ENCODE data around the gene MLLT3.

MLLT3 gene

GRCh38 chr9:20622330-20623020 lies at the start of gene MLLT3:
Gene MLLT3, minus strand, starts transcription at chr9:20622499.
- DNase-seq (ENCODE audit: low read depth) = peak; percentile 96

- no peak for DNase-seq (ENCODE audit: low read depth)
Measured at GRCh38 chr9:20671635-20672034, 49.3 kb upstream of the MLLT3 start.

DNA sequence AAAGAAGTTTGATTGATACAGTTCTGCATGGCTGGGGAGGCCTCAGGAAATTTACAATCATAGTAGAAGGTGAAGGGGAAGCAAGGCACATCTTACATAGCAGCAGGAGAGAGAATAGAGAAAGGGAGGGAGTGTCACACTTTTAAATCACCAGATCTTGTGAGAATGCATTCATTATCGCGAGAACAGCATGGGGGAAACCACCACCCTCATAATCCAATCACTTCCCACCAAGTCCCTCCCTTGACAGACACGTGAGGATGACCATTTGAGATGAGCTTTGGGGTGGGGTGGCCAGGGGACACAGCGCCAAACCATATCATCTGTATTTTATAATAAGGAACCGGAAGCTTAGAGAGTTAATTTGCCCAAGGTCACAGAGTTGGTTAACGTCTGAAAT lies 48.1 kb upstream of the MLLT3 start:
- DNase-seq (ENCODE audit: low read depth) = no peak

DNA sequence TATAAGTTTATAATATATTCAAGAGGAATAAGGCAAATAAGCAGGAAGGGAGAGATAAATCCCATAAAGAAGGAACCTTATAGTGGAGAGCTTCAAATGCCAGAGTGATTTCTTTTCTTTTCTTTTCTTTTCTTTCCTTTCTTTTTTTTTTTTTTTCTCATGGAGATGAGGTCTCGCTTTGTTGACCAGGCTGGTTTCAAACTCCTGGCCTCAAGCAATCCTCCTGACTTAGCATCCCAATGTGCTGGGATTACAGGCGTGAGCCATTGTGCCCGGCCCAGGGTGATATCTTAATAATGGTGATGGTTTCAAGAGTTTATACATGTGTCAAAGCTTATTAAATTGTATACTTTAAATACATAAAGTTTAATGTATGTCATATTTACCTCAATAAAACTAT lies 42.2 kb upstream of the MLLT3 start:
- DNase-seq (ENCODE audit: low read depth) = no peak

DNA sequence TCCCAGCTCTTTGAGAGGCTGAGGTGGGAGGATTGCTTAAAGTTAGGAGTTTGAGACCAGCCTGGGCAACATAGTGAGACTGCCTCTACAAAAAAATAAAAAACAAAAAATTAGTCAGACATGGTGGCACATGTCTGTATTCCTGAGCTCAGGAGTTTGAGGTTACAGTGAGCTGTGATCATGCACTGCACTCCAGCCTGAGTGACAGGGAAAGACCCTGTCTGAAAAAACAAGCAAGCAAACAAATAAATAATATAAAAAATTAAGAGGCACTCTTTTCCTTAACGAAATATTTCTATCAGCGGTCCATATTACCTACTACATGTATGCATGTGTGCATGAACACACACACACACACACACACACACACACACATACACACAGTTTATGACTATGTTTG lies 40.8 kb upstream of the MLLT3 start:
- no peak for DNase-seq (ENCODE audit: low read depth)

GRCh38 chr9:20662156-20662555 lies 39.9 kb upstream of the MLLT3 start:
- DNase-seq (ENCODE audit: low read depth) = no peak

GRCh38 chr9:20659474-20659967 lies 37.2 kb upstream of the MLLT3 start:
- DNase-seq (ENCODE audit: low read depth) = no peak

DNA sequence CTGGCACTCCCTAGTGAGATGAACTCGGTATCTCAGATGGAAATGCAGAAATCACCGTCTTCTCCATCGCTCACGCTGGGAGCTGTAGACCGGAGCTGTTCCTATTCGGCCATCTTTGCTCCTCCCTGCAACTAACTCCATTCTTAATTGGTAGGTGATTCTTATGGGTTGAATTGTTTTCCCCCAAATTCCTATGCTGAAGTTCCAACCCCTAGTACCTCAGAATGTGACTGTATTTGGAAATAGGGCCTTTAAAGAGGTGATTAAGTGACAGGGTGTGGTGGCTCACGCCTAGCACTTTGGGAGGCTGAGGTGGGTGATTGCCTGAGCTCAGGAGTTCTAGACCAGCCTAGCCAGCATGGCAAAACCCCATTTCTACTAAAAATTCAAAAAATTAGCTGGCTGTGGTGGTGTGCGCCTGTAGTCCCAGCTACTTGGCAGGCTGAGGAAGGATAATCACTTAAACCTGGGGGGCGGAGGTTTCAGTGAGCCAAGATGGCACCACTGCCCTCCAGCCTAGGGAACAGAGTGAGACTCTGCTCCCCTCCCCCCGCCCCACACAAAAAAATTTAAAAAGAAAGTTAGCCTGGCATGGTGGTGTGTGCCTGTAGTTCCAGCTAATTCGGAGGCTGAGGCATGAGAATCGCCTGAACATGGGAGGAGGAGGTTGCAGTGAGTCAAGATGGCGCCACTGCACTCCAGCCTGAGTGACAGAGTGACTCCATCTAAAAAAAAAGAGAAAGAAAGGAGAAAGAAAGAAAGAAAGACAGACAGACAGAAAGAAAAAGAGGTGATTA lies 36.6 kb upstream of the MLLT3 start:
- DNase-seq (ENCODE audit: low read depth) = no peak

- DNase-seq (ENCODE audit: low read depth) = peak; percentile 10
Measured at GRCh38 chr9:20658246-20658667, 36.0 kb upstream of the MLLT3 start.

DNA sequence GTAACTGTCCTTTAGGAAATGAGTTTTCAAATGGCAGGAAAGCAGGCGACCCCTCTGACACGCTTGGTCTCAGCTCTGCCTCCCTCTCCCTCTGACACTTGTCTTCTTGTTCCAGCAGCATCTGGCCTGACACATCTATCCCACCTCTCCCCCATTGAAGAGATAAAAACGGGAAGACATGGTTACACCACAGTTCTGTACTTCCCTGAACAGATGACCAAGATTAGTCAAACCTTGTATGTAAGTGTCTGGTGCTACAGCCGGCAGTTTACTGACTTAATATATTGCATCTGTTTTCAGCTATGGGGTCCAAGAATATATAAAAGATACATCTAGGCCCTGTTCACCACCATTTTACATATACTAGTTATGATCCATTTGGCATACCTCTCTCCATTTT lies 29.6 kb upstream of the MLLT3 start:
- no peak for DNase-seq (ENCODE audit: low read depth)

DNA sequence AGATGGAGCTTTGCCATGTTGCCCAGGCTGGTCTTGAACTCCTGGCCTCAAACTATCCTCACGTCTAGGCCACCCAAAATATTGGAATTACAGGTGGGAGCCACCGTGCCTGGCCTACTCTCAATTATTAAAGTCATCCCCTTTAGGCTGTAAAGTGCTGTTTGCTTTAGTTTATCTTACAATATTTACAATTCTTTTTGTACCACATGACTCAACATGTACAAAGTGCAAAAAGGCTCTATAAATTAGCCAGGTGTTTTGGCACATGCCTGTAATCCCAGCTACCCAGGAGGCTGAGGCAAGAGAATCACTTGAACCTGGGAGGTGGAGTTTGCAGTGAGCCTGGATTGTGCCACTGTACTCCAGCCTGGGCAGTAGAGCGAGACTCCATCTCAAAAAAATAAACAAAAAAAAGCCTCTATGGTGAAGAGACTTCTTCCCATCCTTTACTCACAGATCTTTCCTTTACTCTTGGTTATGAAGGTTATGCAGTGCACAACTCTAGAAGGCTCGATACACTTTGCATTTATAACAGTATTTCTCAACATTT lies 28.5 kb upstream of the MLLT3 start:
- no peak for DNase-seq (ENCODE audit: low read depth)

GRCh38 chr9:20650313-20650712 lies 28.0 kb upstream of the MLLT3 start:
- DNase-seq (ENCODE audit: low read depth) = no peak

DNA sequence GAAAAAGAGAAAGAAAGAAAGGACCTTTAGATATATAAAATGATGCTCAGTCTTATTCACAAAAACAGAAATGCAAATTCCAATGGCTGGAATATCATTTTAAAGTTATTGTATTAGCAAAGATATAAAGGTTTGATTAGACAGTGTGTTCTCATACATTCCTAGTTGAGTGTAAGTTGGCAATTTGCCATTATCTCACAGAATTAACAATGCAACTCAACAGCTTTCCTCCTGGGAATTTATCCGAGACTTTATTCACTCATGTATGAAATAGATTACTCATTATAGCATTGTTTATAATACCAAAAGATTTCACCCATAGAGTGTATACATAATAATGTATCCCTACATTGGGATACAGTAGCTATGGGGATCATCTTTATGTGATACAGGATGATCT lies 27.1 kb upstream of the MLLT3 start:
- no peak for DNase-seq (ENCODE audit: low read depth)

DNA sequence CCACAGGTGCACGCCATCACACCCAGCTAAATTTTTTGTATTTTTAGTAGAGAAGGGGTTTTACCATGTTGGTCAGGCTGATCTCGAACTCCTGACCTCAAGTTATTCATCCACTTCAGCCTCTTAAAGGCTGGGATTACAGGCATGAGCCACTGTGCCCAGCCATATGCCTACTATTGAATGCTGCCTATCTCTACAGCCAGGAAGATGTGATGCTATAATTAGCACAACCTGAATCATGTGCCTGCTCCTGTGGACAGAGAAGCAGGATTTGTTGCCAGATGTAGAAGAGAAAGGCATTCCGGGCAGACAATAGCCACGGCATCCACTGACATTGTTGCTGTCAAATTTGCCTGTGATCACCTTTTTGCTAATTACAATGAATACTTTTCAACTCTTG lies 24.4 kb upstream of the MLLT3 start:
- no peak for DNase-seq (ENCODE audit: low read depth)

- no peak for DNase-seq (ENCODE audit: low read depth)
Measured at GRCh38 chr9:20643660-20644059, 21.4 kb upstream of the MLLT3 start.

DNA sequence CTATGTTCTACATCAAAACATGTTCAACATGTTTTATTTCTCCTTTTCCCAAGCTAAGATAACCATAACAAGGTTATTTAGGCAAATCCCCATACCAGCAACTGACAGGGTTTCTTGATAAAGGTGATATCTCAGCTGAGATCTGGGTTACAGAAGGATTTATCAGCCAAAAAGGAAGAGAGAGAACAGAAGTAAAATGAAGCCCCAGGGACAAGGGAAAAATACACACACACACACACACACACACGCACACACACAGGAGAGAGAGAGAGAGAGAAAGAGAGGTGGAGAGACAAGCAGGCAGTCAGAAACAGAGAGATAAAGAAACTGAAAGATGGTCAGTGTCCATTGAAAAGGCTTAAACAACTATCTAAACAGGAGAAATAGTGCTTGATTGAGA lies 19.7 kb upstream of the MLLT3 start:
- no peak for DNase-seq (ENCODE audit: low read depth)

DNA sequence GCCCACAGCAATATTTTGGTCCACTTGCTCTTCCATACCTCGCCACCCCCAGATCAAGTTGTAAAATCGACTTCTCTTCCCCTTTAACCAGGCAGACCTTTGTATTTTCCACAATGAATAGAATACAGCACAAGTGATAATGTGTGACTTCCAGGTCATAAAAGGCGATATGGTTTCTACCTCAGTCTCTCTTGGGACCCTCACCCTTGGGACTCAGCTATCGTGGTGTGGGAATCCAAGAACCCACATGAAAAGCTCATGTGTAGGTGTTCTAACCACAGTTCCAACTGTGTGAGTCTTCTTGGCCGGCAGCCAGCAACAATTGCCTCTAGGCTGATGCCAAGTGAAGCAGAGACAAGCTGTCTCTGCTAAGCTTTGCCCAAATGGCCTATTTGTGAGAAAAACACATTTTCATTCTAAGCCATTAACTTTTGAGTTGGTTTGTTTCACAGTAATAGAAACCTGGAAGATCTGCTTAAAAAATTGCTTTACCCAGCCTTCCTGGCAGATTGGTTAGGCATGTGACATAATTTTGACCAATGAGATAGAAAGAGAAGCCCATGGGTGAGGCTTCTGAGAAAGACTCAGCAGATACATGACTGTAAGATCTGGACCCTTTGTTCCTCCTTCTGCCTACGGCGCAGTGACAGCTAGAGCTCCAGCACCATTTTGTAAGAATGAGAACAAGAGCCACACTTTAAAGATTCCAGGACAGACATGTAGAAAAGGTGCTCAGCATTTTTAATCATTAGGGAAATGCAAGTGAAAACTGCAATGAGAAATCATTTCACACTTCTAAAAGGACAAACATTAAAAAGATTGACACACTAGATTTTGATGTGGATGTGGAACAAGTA lies 18.3 kb upstream of the MLLT3 start:
- peak; percentile 40 for DNase-seq (ENCODE audit: low read depth)

DNA sequence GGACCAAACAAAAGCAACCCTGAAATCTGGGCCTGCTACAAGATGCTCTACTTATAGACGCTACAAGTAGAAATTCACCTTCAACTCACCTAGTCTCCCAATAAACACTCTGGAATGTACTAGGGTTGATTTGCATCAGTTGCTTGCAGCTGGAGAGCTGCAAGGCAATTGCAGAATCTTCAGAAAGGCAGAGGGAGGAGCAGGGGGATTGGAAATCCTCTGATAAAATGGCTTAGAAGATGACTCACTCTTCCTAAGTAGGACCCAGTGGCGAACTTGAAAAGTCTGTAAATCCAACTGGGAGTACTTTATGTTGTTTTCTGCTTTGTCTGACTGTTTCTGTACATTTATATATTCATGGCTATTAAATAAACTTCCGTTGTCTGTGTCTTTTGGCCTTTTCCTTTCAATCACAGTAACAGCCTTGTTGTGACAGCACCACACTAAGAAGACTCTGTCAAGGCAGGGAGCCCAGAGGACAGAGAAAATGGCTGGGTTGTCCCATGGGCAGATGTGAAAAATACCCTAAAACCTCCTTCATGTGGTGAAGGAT lies 14.7 kb upstream of the MLLT3 start:
- no peak for DNase-seq (ENCODE audit: low read depth)

GRCh38 chr9:20634895-20635294 lies 12.6 kb upstream of the MLLT3 start:
- no peak for DNase-seq (ENCODE audit: low read depth)

DNA sequence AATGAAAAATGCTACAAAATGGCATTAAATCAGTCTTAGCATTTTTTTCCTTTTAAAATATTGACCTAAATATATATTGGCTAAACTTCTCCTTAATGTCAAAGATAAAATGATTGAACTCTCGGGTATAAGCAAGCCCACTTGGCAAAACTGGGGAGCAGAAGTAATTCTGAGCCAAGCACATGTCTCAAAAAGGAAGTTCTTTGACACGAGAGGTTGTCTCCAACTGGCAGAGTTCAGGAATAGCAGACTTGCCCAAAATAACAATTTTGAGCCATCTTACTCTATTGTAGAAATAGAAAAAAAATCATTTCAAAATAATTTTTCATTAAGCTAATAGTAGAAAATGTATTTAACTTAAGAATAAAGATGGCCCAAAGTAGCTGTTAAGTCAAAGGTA lies 10.4 kb upstream of the MLLT3 start:
- DNase-seq (ENCODE audit: low read depth) = no peak

DNA sequence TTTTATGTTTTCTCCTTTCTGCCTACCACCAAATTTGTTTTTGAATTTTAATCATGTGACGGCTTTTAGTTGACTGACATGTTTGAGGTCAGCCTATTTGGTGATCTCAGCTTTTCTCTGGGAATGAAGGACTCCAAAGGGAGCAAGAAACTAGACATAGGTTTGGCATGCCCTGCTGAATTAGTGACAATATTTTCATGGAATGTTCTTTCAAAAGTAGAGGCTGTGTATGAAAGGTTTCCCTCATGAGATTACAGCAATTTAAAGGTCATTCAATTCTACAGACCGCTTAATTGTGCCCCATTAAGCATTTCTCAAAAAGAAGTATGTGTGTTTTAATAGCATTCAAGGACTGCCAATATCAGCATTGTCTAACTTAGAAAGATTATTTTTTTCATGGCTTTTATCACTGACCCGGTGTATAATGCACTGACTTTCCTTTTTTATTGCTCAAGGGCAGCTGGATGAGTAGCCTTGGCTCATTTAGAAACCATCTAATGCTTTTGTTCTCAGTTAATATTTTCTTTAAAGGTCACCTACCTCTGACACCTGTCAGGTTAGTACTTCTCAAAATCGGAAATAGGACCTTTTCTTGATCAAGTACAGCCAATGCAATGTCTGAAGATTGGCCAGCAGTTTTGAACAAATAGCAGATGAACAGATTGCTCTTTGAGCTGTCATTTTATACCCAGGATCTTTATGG lies 8.1 kb upstream of the MLLT3 start:
- no peak for DNase-seq (ENCODE audit: low read depth)

Data from stimulated activated CD8-positive, alpha-beta memory T cell treated with anti-CD3 and anti-CD28 coated beads, Interleukin-12 subunit alpha, Interleukin-12 subunit beta, amount 100 ng/mL, for 4 hours (primary cell).